IPS-15b (cell line): Measurements from ENCODE around the gene NLGN4X.

Source experiments
- H3K27me3 ChIP-seq: one replicate; pipeline ENCODE4 v1.6.1; 2013; ENCODE audit warnings: low read length; ENCODE audit not compliant: control insufficient read depth, insufficient read depth
- H3K36me3 ChIP-seq: one replicate; pipeline ENCODE4 v1.6.1; 2013; ENCODE audit warnings: low read length; ENCODE audit not compliant: control insufficient read depth, insufficient read depth
- H3K4me1 ChIP-seq: one replicate; pipeline ENCODE4 v1.6.1; 2013; ENCODE audit warnings: mild to moderate bottlenecking, low read length; ENCODE audit not compliant: control insufficient read depth, insufficient read depth
- H3K4me3 ChIP-seq: one replicate; pipeline ENCODE4 v1.5.1; 2013; ENCODE audit warnings: low read depth, low read length
- H3K9ac ChIP-seq: one replicate; pipeline ENCODE4 v1.6.1; 2013; ENCODE audit warnings: low read depth, mild to moderate bottlenecking, low read length
- H3K9me3 ChIP-seq: one replicate; pipeline ENCODE4 v1.6.1; 2013; ENCODE audit warnings: mild to moderate bottlenecking, low read length; ENCODE audit not compliant: control insufficient read depth, insufficient read depth

The NLGN4X gene

GRCh38 chrX:6002056-6002455 is 226.6 kb downstream of the NLGN4X start:
- Histone ChIP-seq H3K4me1 (no peaks in the 10 kb centered on the region), H3K27me3 (no peaks in the 10 kb centered on the region), H3K9ac (no peak overlapping the region), H3K4me3 (no peak overlapping the region), H3K9me3 (no peaks in the 10 kb centered on the region), H3K36me3 (no peaks in the 10 kb centered on the region)

- H3K4me3 ChIP-seq = no peak overlapping the region
- H3K9me3 ChIP-seq = no peaks in the 10 kb centered on the region
- no peaks in the 10 kb centered on the region for H3K27me3 ChIP-seq
- no peaks in the 10 kb centered on the region for H3K4me1 ChIP-seq
- H3K36me3 ChIP-seq = no peaks in the 10 kb centered on the region
- H3K9ac ChIP-seq = no peak overlapping the region
Observed at GRCh38 chrX:5998901-5999300, 229.8 kb downstream of the NLGN4X start.

- H3K4me1 ChIP-seq = no peaks in the 10 kb centered on the region
- H3K36me3 ChIP-seq = no peaks in the 10 kb centered on the region
- no peaks in the 10 kb centered on the region for H3K27me3 ChIP-seq
- H3K4me3 ChIP-seq = no peak overlapping the region
- H3K9me3 ChIP-seq = no peaks in the 10 kb centered on the region
- no peak overlapping the region for H3K9ac ChIP-seq
Observed at GRCh38 chrX:5998456-5998855, 230.2 kb downstream of the NLGN4X start.

GRCh38 chrX:5991393-5991792 is 237.3 kb downstream of the NLGN4X start:
- H3K36me3 ChIP-seq = no peaks in the 10 kb centered on the region

GRCh38 chrX:5979338-5979737 is 249.3 kb downstream of the NLGN4X start:
- H3K4me1 ChIP-seq = no peaks in the 10 kb centered on the region
- no peaks in the 10 kb centered on the region for H3K27me3 ChIP-seq
- H3K36me3 ChIP-seq = no peaks in the 10 kb centered on the region
- H3K9ac ChIP-seq = no peak overlapping the region
- no peaks in the 10 kb centered on the region for H3K9me3 ChIP-seq
- H3K4me3 ChIP-seq = no peak overlapping the region

More at GRCh38 chrX:5991393-5991792, 237.3 kb downstream of the NLGN4X start:
- Histone ChIP-seq H3K9ac (no peak overlapping the region), H3K4me1 (no peaks in the 10 kb centered on the region), H3K27me3 (no peaks in the 10 kb centered on the region), H3K4me3 (no peak overlapping the region), H3K9me3 (no peaks in the 10 kb centered on the region)

- Histone ChIP-seq H3K9me3 (no peaks in the 10 kb centered on the region), H3K9ac (no peak overlapping the region)
Observed at GRCh38 chrX:5976332-5976731, 252.3 kb downstream of the NLGN4X start.

GRCh38 chrX:5971300-5971699 is 257.4 kb downstream of the NLGN4X start:
- Histone ChIP-seq H3K4me3 (no peak overlapping the region), H3K9ac (no peak overlapping the region), H3K27me3 (no peaks in the 10 kb centered on the region), H3K4me1 (no peaks in the 10 kb centered on the region), H3K36me3 (no peaks in the 10 kb centered on the region), H3K9me3 (no peaks in the 10 kb centered on the region)

More at GRCh38 chrX:5976332-5976731, 252.3 kb downstream of the NLGN4X start:
- Histone ChIP-seq H3K27me3 (no peaks in the 10 kb centered on the region), H3K36me3 (no peaks in the 10 kb centered on the region), H3K4me1 (no peaks in the 10 kb centered on the region), H3K4me3 (no peak overlapping the region)

- Histone ChIP-seq H3K36me3 (no peaks in the 10 kb centered on the region), H3K4me1 (no peaks in the 10 kb centered on the region), H3K9ac (no peak overlapping the region), H3K27me3 (no peaks in the 10 kb centered on the region), H3K4me3 (no peak overlapping the region), H3K9me3 (no peaks in the 10 kb centered on the region)
Observed at GRCh38 chrX:5965406-5965805, 263.3 kb downstream of the NLGN4X start.

GRCh38 chrX:5959286-5959685 is 269.4 kb downstream of the NLGN4X start:
- H3K4me1 ChIP-seq = no peaks in the 10 kb centered on the region
- H3K9me3 ChIP-seq = no peaks in the 10 kb centered on the region
- H3K4me3 ChIP-seq = no peak overlapping the region
- H3K9ac ChIP-seq = no peak overlapping the region
- H3K27me3 ChIP-seq = no peaks in the 10 kb centered on the region
- H3K36me3 ChIP-seq = no peaks in the 10 kb centered on the region

- no peaks in the 10 kb centered on the region for H3K27me3 ChIP-seq
- no peaks in the 10 kb centered on the region for H3K36me3 ChIP-seq
- no peak overlapping the region for H3K4me3 ChIP-seq
- H3K4me1 ChIP-seq = no peaks in the 10 kb centered on the region
- H3K9me3 ChIP-seq = no peaks in the 10 kb centered on the region
- H3K9ac ChIP-seq = no peak overlapping the region
Observed at GRCh38 chrX:5958523-5958922, 270.1 kb downstream of the NLGN4X start.

GRCh38 chrX:5957506-5957905 is 271.2 kb downstream of the NLGN4X start:
- Histone ChIP-seq H3K4me1 (no peaks in the 10 kb centered on the region), H3K27me3 (no peaks in the 10 kb centered on the region), H3K9ac (no peak overlapping the region), H3K9me3 (no peaks in the 10 kb centered on the region), H3K4me3 (no peak overlapping the region), H3K36me3 (no peaks in the 10 kb centered on the region)

GRCh38 chrX:5936438-5936837 is 292.2 kb downstream of the NLGN4X start:
- Histone ChIP-seq H3K27me3 (no peaks in the 10 kb centered on the region), H3K4me1 (no peaks in the 10 kb centered on the region), H3K9me3 (no peaks in the 10 kb centered on the region), H3K4me3 (no peak overlapping the region), H3K36me3 (no peaks in the 10 kb centered on the region), H3K9ac (no peak overlapping the region)

GRCh38 chrX:5928224-5928623 is 300.4 kb downstream of the NLGN4X start:
- H3K9me3 ChIP-seq = no peaks in the 10 kb centered on the region
- no peaks in the 10 kb centered on the region for H3K36me3 ChIP-seq
- H3K9ac ChIP-seq = no peak overlapping the region
- H3K27me3 ChIP-seq = no peaks in the 10 kb centered on the region
- no peak overlapping the region for H3K4me3 ChIP-seq
- H3K4me1 ChIP-seq = no peaks in the 10 kb centered on the region
